Muscle of arm (tissue), 12 donors: ENCODE data around the gene RIT1. TPM values are rescaled to one million over a fixed set of nuclear protein-coding genes. Genes with fewer than 3 reads are reported as not detected.
"Not testable (repeated sequence)": the region's sequence is repeated elsewhere in the genome, so short reads cannot be mapped to it uniquely, and the experiment has no call there.

Experiments used
- DNase-seq: peaks from one replicate; pipeline ENCODE4 v3.0.0-alpha.2; 2013
- polyA plus RNA-seq, 12 donors: library from polyadenylated mRNA; unstranded; fragments of 120-200 nt; gene quantifications; one replicate each; pipeline ENCODE4 v1.2.1, GENCODE V29; 2013; ENCODE audit not compliant: insufficient read length in 12 of 12

Gene RIT1
- polyA plus RNA-seq, 12 donors = 17.7 to 33.4 (median 28.7) TPM; not detected in 1

GRCh38 chr1:155896476-155896875, 14.7 kb downstream of the RIT1 start:
- not testable (repeated sequence) for DNase-seq

- DNase-seq = not testable (repeated sequence)
These were observed 15.5 kb downstream of the RIT1 start for GRCh38 chr1:155895617-155896016.

- peak; percentile 51 for DNase-seq
These were observed 17.6 kb downstream of the RIT1 start for GRCh38 chr1:155893389-155894142.

GRCh38 chr1:155892796-155893195, 18.4 kb downstream of the RIT1 start:
- no peak for DNase-seq

- DNase-seq = no peak
These were observed 20.9 kb downstream of the RIT1 start for GRCh38 chr1:155890251-155890650.

GRCh38 chr1:155889566-155889965, 21.6 kb downstream of the RIT1 start:
- DNase-seq = no peak

- no peak for DNase-seq
These were observed 22.7 kb downstream of the RIT1 start for GRCh38 chr1:155888481-155888880.

GRCh38 chr1:155884982-155885381, 26.2 kb downstream of the RIT1 start:
- DNase-seq = no peak

- no peak for DNase-seq
These were observed 26.9 kb downstream of the RIT1 start for GRCh38 chr1:155884031-155884960.

- no peak for DNase-seq
These were observed 28.4 kb downstream of the RIT1 start for GRCh38 chr1:155882766-155883165.

GRCh38 chr1:155882235-155882634, 28.9 kb downstream of the RIT1 start:
- DNase-seq = no peak

GRCh38 chr1:155880950-155881349, 30.2 kb downstream of the RIT1 start:
- no peak for DNase-seq

GRCh38 chr1:155880251-155880650, 30.9 kb downstream of the RIT1 start:
- DNase-seq = no peak

- DNase-seq = no peak
These were observed 33.2 kb downstream of the RIT1 start for GRCh38 chr1:155877945-155878344.

GRCh38 chr1:155873860-155874259, 37.3 kb downstream of the RIT1 start:
- DNase-seq = no peak

GRCh38 chr1:155872527-155872926, 38.6 kb downstream of the RIT1 start:
- DNase-seq = no peak

- DNase-seq = peak; percentile 66
These were observed 39.8 kb downstream of the RIT1 start for GRCh38 chr1:155871390-155871789.

- DNase-seq = no peak
These were observed 43.4 kb downstream of the RIT1 start for GRCh38 chr1:155867766-155868165.

- no peak for DNase-seq
These were observed 46.8 kb downstream of the RIT1 start for GRCh38 chr1:155864393-155864792.

- DNase-seq = no peak
These were observed 49.3 kb downstream of the RIT1 start for GRCh38 chr1:155861896-155862295.

- DNase-seq = no peak
These were observed 50.1 kb downstream of the RIT1 start for GRCh38 chr1:155860970-155861510.
